Adrenal gland (tissue), 5 donors: Measurements from ENCODE around the gene MRPS12.

ENCODE experiments used
- POLR2A ChIP-seq, 2 donors: fragments of 450-650 bp; IDR thresholded peaks; one replicate each; pipeline ENCODE4 v1.6.1; 2017; ENCODE audit warnings: antibody characterized with exemption in 2 of 2, mild to moderate bottlenecking in 2 of 2, moderate library complexity in 1 of 2
- TF ChIP-seq, protein P1 (sequence below), 6 experiments: fragments of 450-650 bp in 4 of 6; fragments of 200-600 bp in 2 of 6; sonication (generic) in 1 of 6; IDR thresholded peaks; 1 replicate in 5 of 6; 2 replicates in 1 of 6; pipeline versions ENCODE4 v1.5.1 to v1.8.0; 2016 to 2021; ENCODE audit warnings: antibody characterized with exemption in 6 of 6, mild to moderate bottlenecking in 2 of 6, moderate library complexity in 1 of 6
- donor health status: DM: no; HTN: no; CAD: no.

GRCh38 chr19:38942471-38943181 lies 11.9 kb downstream of the MRPS12 start:
- TF ChIP-seq, protein P1, sequence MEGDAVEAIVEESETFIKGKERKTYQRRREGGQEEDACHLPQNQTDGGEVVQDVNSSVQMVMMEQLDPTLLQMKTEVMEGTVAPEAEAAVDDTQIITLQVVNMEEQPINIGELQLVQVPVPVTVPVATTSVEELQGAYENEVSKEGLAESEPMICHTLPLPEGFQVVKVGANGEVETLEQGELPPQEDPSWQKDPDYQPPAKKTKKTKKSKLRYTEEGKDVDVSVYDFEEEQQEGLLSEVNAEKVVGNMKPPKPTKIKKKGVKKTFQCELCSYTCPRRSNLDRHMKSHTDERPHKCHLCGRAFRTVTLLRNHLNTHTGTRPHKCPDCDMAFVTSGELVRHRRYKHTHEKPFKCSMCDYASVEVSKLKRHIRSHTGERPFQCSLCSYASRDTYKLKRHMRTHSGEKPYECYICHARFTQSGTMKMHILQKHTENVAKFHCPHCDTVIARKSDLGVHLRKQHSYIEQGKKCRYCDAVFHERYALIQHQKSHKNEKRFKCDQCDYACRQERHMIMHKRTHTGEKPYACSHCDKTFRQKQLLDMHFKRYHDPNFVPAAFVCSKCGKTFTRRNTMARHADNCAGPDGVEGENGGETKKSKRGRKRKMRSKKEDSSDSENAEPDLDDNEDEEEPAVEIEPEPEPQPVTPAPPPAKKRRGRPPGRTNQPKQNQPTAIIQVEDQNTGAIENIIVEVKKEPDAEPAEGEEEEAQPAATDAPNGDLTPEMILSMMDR (IDR thresholded peaks at IDR 0.05), result no peak
- TF ChIP-seq POLR2A (IDR thresholded peaks at IDR 0.05), result no peak
